GM18870 (cell line): ENCODE measurements around the gene PPP2R5E.

Experiments
- ATAC-seq: cut with Tn5 transposase; IDR thresholded peaks from one replicate; pipeline ENCODE4 v1.9.1; 2021; ENCODE audit warnings: moderate library complexity; ENCODE audit not compliant: unreplicated experiment

The PPP2R5E gene

GRCh38 chr14:63436286-63437098, 106.7 kb downstream of the PPP2R5E start:
- ATAC-seq: no peak

- no peak for ATAC-seq
These were observed 107.3 kb downstream of the PPP2R5E start for GRCh38 chr14:63435838-63436237.

GRCh38 chr14:63435204-63435603, 108.0 kb downstream of the PPP2R5E start:
- no peak for ATAC-seq

- no peak for ATAC-seq
These were observed 110.2 kb downstream of the PPP2R5E start for GRCh38 chr14:63432888-63433552.

GRCh38 chr14:63432228-63432627, 110.9 kb downstream of the PPP2R5E start:
- no peak for ATAC-seq

- no peak for ATAC-seq
These were observed 111.7 kb downstream of the PPP2R5E start for GRCh38 chr14:63431466-63431865.

GRCh38 chr14:63428486-63428885, 114.7 kb downstream of the PPP2R5E start:
- ATAC-seq: no peak

- ATAC-seq: no peak
These were observed 116.3 kb downstream of the PPP2R5E start for GRCh38 chr14:63426838-63427352.

GRCh38 chr14:63423889-63424288, 119.3 kb downstream of the PPP2R5E start:
- no peak for ATAC-seq

- ATAC-seq: no peak
These were observed 119.8 kb downstream of the PPP2R5E start for GRCh38 chr14:63423381-63423780.

- ATAC-seq: no peak
These were observed 121.3 kb downstream of the PPP2R5E start for GRCh38 chr14:63421919-63422318.

GRCh38 chr14:63421226-63421625, 122.0 kb downstream of the PPP2R5E start:
- no peak for ATAC-seq

- ATAC-seq: no peak
These were observed 125.2 kb downstream of the PPP2R5E start for GRCh38 chr14:63418020-63418419.

- no peak for ATAC-seq
These were observed 130.2 kb downstream of the PPP2R5E start for GRCh38 chr14:63413009-63413408.

GRCh38 chr14:63406333-63406732, 136.8 kb downstream of the PPP2R5E start:
- no peak for ATAC-seq

GRCh38 chr14:63405715-63406114, 137.5 kb downstream of the PPP2R5E start:
- ATAC-seq: no peak

- no peak for ATAC-seq
These were observed 138.3 kb downstream of the PPP2R5E start for GRCh38 chr14:63404906-63405305.

GRCh38 chr14:63401646-63402045, 141.5 kb downstream of the PPP2R5E start:
- no peak for ATAC-seq

GRCh38 chr14:63398952-63399351, 144.2 kb downstream of the PPP2R5E start:
- no peak for ATAC-seq

GRCh38 chr14:63394841-63395240, 148.3 kb downstream of the PPP2R5E start:
- no peak for ATAC-seq

GRCh38 chr14:63394432-63394831, 148.7 kb downstream of the PPP2R5E start:
- no peak for ATAC-seq

- no peak for ATAC-seq
These were observed 150.2 kb downstream of the PPP2R5E start for GRCh38 chr14:63393012-63393411.
